ENCODE data around the gene OPN1MW3. TPM values are rescaled to one million over a fixed set of nuclear protein-coding genes. Genes with fewer than 3 reads are reported as not detected.
"Not testable (repeated sequence)": the region's sequence is repeated elsewhere in the genome, so short reads cannot be mapped to it uniquely, and the experiment has no call there.

OPN1MW3 gene
- total RNA-seq, result not detected
- not detected for polyA plus RNA-seq (2013, experiment 1 of 2)
- not detected for polyA plus RNA-seq (2013, experiment 2 of 2)
- long read RNA-seq, experiment 1, result 0 reads
- long read RNA-seq, experiment 2, result 0 reads
- long read RNA-seq, experiment 3, result 0 reads
- long read RNA-seq, experiment 4, result 0 reads

- not testable (repeated sequence) for H3K4me1 ChIP-seq (ENCODE audit: control insufficient read depth, insufficient read depth, low read length); H3K36me3 ChIP-seq (ENCODE audit: control insufficient read depth, insufficient read depth, low read length); H3K27me3 ChIP-seq (ENCODE audit: control insufficient read depth, insufficient read depth, low read length, poor library complexity, severe bottlenecking); H3K4me1 Mint-ChIP-seq; H3K9me3 Mint-ChIP-seq; H3K9ac ChIP-seq (ENCODE audit: extremely low read depth, low read length, poor library complexity, severe bottlenecking); H3K9me3 ChIP-seq (ENCODE audit: control insufficient read depth, low read length); H3K36me3 Mint-ChIP-seq (ENCODE audit: low read depth); H3K27ac Mint-ChIP-seq; H3K4me3 ChIP-seq (ENCODE audit: low read length); H3K27me3 Mint-ChIP-seq (ENCODE audit: insufficient read depth); H3K4me3 Mint-ChIP-seq; H3K27ac ChIP-seq (ENCODE audit: low read depth, low read length); DNase-seq
- WGBS, 2 experiments (ENCODE audit: insufficient coverage in 1 of 2, insufficient read length in 1 of 2), result no CpG with 5 or more reads among the region's 17 CpGs
Measured at GRCh38 chrX:154257282-154257681, at the start of gene OPN1MW3. Gene OPN1MW3, plus strand, starts transcription at chrX:154257582. Its CDS starts 38 bp downstream, at chrX:154257620.

DNA sequence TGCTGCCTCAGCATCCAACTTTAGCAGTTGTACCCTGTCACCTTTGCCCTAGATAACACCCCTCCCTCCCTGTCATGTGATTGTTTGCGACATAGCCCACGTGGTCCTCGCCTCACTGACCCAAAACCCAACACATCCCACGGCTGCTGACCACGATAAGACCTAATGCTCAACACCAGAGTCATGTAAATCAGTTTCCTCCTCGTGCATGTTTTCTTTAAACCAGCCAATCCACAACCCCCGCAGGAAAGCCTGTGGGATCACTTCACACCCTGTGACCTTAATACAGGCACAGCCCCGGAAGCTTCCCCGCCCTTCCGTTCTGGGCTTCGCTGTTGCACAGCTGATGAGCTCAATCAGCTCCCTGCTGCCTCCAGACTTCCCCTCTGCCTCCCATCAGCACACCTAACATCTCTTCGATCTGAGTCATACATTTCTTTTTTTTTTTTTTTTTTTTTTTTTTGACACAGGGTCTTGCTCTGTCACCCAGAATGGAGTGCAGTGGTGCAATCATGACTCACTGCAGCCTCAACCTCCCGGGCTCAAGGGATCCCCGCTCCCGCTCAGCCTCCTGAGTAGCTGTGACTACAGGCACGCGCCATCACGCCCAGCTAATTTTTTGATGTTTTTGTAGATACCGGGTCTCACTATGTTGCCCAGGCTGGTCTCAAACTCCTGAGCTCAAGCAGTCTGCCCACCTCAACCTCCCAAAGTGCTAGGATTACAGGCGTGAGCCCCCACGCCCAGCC is 47.5 kb upstream of the OPN1MW3 start:
- not testable (repeated sequence) for H3K27ac ChIP-seq (ENCODE audit: low read depth, low read length); H3K4me3 Mint-ChIP-seq; H3K9ac ChIP-seq (ENCODE audit: extremely low read depth, low read length, poor library complexity, severe bottlenecking); H3K9me3 ChIP-seq (ENCODE audit: control insufficient read depth, low read length); H3K4me1 Mint-ChIP-seq; H3K27me3 ChIP-seq (ENCODE audit: control insufficient read depth, insufficient read depth, low read length, poor library complexity, severe bottlenecking); H3K9me3 Mint-ChIP-seq; H3K27me3 Mint-ChIP-seq (ENCODE audit: insufficient read depth); H3K27ac Mint-ChIP-seq; H3K4me3 ChIP-seq (ENCODE audit: low read length); H3K4me1 ChIP-seq (ENCODE audit: control insufficient read depth, insufficient read depth, low read length); H3K36me3 Mint-ChIP-seq (ENCODE audit: low read depth); H3K36me3 ChIP-seq (ENCODE audit: control insufficient read depth, insufficient read depth, low read length); DNase-seq
- no CpG with 5 or more reads among the region's 21 CpGs for WGBS, 2 experiments (ENCODE audit: insufficient coverage in 1 of 2, insufficient read length in 1 of 2)

DNA sequence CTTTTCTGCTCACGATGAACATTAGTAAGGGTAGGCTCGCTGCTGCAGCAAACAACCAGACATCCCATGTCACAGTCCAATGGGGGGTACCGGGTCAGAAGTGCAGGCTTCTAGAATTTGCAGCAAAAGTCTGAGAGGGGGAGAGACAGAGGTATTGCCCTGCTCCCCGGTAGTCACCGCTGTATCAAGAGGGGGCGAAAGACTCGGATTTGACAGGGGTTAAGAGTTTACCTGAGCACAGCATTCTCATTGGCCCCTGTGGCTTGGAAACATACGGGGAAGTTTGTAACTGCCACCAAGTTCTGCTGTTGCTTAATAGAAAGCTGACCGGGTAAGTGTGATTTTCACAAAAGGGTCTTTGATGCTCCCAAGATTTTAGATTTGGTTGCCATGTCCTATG is 46.3 kb upstream of the OPN1MW3 start:
- not testable (repeated sequence) for H3K4me1 ChIP-seq (ENCODE audit: control insufficient read depth, insufficient read depth, low read length); H3K36me3 ChIP-seq (ENCODE audit: control insufficient read depth, insufficient read depth, low read length); H3K4me3 ChIP-seq (ENCODE audit: low read length); H3K4me1 Mint-ChIP-seq; H3K9me3 ChIP-seq (ENCODE audit: control insufficient read depth, low read length); DNase-seq; H3K9ac ChIP-seq (ENCODE audit: extremely low read depth, low read length, poor library complexity, severe bottlenecking); H3K9me3 Mint-ChIP-seq; H3K36me3 Mint-ChIP-seq (ENCODE audit: low read depth); H3K27ac Mint-ChIP-seq; H3K27me3 Mint-ChIP-seq (ENCODE audit: insufficient read depth); H3K27me3 ChIP-seq (ENCODE audit: control insufficient read depth, insufficient read depth, low read length, poor library complexity, severe bottlenecking); H3K4me3 Mint-ChIP-seq; H3K27ac ChIP-seq (ENCODE audit: low read depth, low read length)
- WGBS, 2 experiments (ENCODE audit: insufficient coverage in 1 of 2, insufficient read length in 1 of 2), result 71% methylated on average over 4 of the region's 9 CpGs; no CpG with 5 or more reads in 1 of the 2 experiments

- H3K27me3 Mint-ChIP-seq (ENCODE audit: insufficient read depth); H3K9me3 ChIP-seq (ENCODE audit: control insufficient read depth, low read length); H3K9me3 Mint-ChIP-seq; H3K4me1 ChIP-seq (ENCODE audit: control insufficient read depth, insufficient read depth, low read length); H3K36me3 ChIP-seq (ENCODE audit: control insufficient read depth, insufficient read depth, low read length); H3K4me1 Mint-ChIP-seq; H3K9ac ChIP-seq (ENCODE audit: extremely low read depth, low read length, poor library complexity, severe bottlenecking); H3K27ac ChIP-seq (ENCODE audit: low read depth, low read length); H3K4me3 Mint-ChIP-seq; H3K4me3 ChIP-seq (ENCODE audit: low read length); H3K36me3 Mint-ChIP-seq (ENCODE audit: low read depth); H3K27me3 ChIP-seq (ENCODE audit: control insufficient read depth, insufficient read depth, low read length, poor library complexity, severe bottlenecking); H3K27ac Mint-ChIP-seq; DNase-seq: not testable (repeated sequence)
- WGBS, 2 experiments (ENCODE audit: insufficient coverage in 1 of 2, insufficient read length in 1 of 2), result no CpG with 5 or more reads among the region's 10 CpGs
Measured at GRCh38 chrX:154211499-154211898, 45.9 kb upstream of the OPN1MW3 start.

DNA sequence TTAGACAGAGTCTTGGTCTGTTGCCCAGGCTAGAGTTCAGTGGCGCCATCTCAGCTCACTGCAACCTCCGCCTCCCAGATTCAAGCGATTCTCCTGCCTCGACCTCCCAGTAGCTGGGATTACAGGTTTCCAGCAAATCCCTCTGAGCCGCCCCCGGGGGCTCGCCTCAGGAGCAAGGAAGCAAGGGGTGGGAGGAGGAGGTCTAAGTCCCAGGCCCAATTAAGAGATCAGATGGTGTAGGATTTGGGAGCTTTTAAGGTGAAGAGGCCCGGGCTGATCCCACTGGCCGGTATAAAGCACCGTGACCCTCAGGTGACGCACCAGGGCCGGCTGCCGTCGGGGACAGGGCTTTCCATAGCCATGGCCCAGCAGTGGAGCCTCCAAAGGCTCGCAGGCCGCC is 37.9 kb upstream of the OPN1MW3 start, which contains the start of gene OPN1MW2:
Gene OPN1MW2, plus strand, starts transcription at position 301 of the 400 bp plus-strand sequence. Its CDS starts 60 bp downstream, at position 361.
- not testable (repeated sequence) for H3K27ac ChIP-seq (ENCODE audit: low read depth, low read length); H3K27me3 ChIP-seq (ENCODE audit: control insufficient read depth, insufficient read depth, low read length, poor library complexity, severe bottlenecking); H3K9me3 ChIP-seq (ENCODE audit: control insufficient read depth, low read length); H3K4me3 ChIP-seq (ENCODE audit: low read length); H3K4me1 ChIP-seq (ENCODE audit: control insufficient read depth, insufficient read depth, low read length); H3K27me3 Mint-ChIP-seq (ENCODE audit: insufficient read depth); H3K36me3 Mint-ChIP-seq (ENCODE audit: low read depth); H3K27ac Mint-ChIP-seq; H3K9me3 Mint-ChIP-seq; DNase-seq; H3K36me3 ChIP-seq (ENCODE audit: control insufficient read depth, insufficient read depth, low read length); H3K4me3 Mint-ChIP-seq; H3K9ac ChIP-seq (ENCODE audit: extremely low read depth, low read length, poor library complexity, severe bottlenecking); H3K4me1 Mint-ChIP-seq
- no CpG with 5 or more reads among the region's 16 CpGs for WGBS, 2 experiments (ENCODE audit: insufficient coverage in 1 of 2, insufficient read length in 1 of 2)

- H3K27ac Mint-ChIP-seq; H3K27me3 Mint-ChIP-seq (ENCODE audit: insufficient read depth): not testable (repeated sequence)
- WGBS, 2 experiments (ENCODE audit: insufficient coverage in 1 of 2, insufficient read length in 1 of 2), result no CpG with 5 or more reads among the region's 6 CpGs
Measured at GRCh38 chrX:154225292-154225691, 32.1 kb upstream of the OPN1MW3 start.

DNA sequence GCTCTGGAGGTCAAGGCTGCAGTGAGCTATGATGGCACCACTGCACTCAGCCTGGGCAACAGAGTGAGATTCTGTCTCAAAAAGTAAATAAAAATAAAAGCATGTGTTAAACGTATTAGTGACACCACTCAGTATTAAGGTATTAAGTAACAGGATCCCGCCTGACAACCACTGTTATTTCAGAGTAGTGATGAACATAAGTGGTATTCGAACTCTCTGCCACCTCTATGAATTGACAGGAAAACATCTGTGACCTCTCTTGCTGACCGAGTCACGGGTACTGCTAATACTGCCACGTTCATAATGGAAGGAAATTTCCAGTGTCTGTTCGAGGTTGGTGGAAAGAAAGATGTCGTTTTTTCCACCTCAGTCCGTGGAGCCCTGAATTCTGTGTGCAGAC is 30.7 kb upstream of the OPN1MW3 start:
- not testable (repeated sequence) for H3K27me3 ChIP-seq (ENCODE audit: control insufficient read depth, insufficient read depth, low read length, poor library complexity, severe bottlenecking); H3K4me1 ChIP-seq (ENCODE audit: control insufficient read depth, insufficient read depth, low read length); H3K4me3 Mint-ChIP-seq; H3K27me3 Mint-ChIP-seq (ENCODE audit: insufficient read depth); H3K9ac ChIP-seq (ENCODE audit: extremely low read depth, low read length, poor library complexity, severe bottlenecking); DNase-seq; H3K27ac ChIP-seq (ENCODE audit: low read depth, low read length); H3K36me3 ChIP-seq (ENCODE audit: control insufficient read depth, insufficient read depth, low read length); H3K27ac Mint-ChIP-seq; H3K9me3 ChIP-seq (ENCODE audit: control insufficient read depth, low read length); H3K4me3 ChIP-seq (ENCODE audit: low read length); H3K9me3 Mint-ChIP-seq; H3K4me1 Mint-ChIP-seq; H3K36me3 Mint-ChIP-seq (ENCODE audit: low read depth)
- no CpG with 5 or more reads among the region's 9 CpGs for WGBS, 2 experiments (ENCODE audit: insufficient coverage in 1 of 2, insufficient read length in 1 of 2)

More at GRCh38 chrX:154225292-154225691, 32.1 kb upstream of the OPN1MW3 start:
- not testable (repeated sequence) for H3K4me1 Mint-ChIP-seq; H3K27me3 ChIP-seq (ENCODE audit: control insufficient read depth, insufficient read depth, low read length, poor library complexity, severe bottlenecking); H3K4me3 ChIP-seq (ENCODE audit: low read length); H3K9ac ChIP-seq (ENCODE audit: extremely low read depth, low read length, poor library complexity, severe bottlenecking); H3K9me3 Mint-ChIP-seq; H3K9me3 ChIP-seq (ENCODE audit: control insufficient read depth, low read length); H3K4me3 Mint-ChIP-seq; DNase-seq; H3K36me3 Mint-ChIP-seq (ENCODE audit: low read depth); H3K4me1 ChIP-seq (ENCODE audit: control insufficient read depth, insufficient read depth, low read length); H3K27ac ChIP-seq (ENCODE audit: low read depth, low read length); H3K36me3 ChIP-seq (ENCODE audit: control insufficient read depth, insufficient read depth, low read length)

Data from endodermal cell (in vitro differentiated cells).